A673 (cell line): ENCODE data around the gene CYP8B1. TPM values are rescaled to one million over a fixed set of nuclear protein-coding genes. Genes with fewer than 3 reads are reported as not detected.

Experiments
- BruUV-seq: library from RNA; stranded (reverse); fragments of 400-500 nt; replicated peaks from 2 replicates; lab custom pipeline; 2021; lab: Mats Ljungman, UMichigan
- CTCF ChIA-PET: fragments of 300-600 bp; sonication (Branson Sonifier 250); formaldehyde crosslinking; loops from one replicate; lab custom pipeline; 2022; ENCODE audit warnings: antibody characterized with exemption; lab: Charles Lee
- POLR2A ChIA-PET: fragments of 300-600 bp; sonication (Branson Sonifier 250); formaldehyde crosslinking; loops from one replicate; lab custom pipeline; 2022; ENCODE audit warnings: antibody characterized with exemption; ENCODE audit not compliant: low non-redundant PET; lab: Charles Lee
- DNase-seq: peaks from one replicate; pipeline ENCODE4 v3.0.0-alpha.2; 2015; ENCODE audit warnings: low spot score
- H3K27ac ChIP-seq: fragments of 200-600 bp; sonication (generic); 2 replicates; pipeline ENCODE4 v1.5.1; 2016; ENCODE audit warnings: mixed run types, low read depth, mild to moderate bottlenecking, mixed read lengths, antibody characterized with exemption, low read length; ENCODE audit not compliant: poor library complexity, severe bottlenecking
- H3K27me3 ChIP-seq: fragments of 200-600 bp; sonication (generic); replicated peaks from 2 replicates; pipeline ENCODE4 v1.6.1; 2017; ENCODE audit warnings: mixed run types, low read depth, mild to moderate bottlenecking, mixed read lengths, antibody characterized with exemption, low read length; ENCODE audit not compliant: insufficient read depth, poor library complexity
- H3K36me3 ChIP-seq: fragments of 200-600 bp; sonication (generic); 2 replicates; pipeline ENCODE4 v1.6.1; 2016; ENCODE audit warnings: mixed run types, mild to moderate bottlenecking, mixed read lengths, antibody characterized with exemption, low read length; ENCODE audit not compliant: insufficient read depth, poor library complexity, severe bottlenecking
- H3K4me1 ChIP-seq: fragments of 200-600 bp; sonication (generic); 2 replicates; pipeline ENCODE4 v1.6.1; 2017; ENCODE audit warnings: mixed run types, mild to moderate bottlenecking, mixed read lengths, antibody characterized with exemption, low read length; ENCODE audit not compliant: insufficient read depth, poor library complexity, severe bottlenecking
- H3K4me3 ChIP-seq: fragments of 200-600 bp; sonication (generic); 2 replicates; pipeline ENCODE4 v1.5.1; 2016; ENCODE audit warnings: low read depth, mixed run types, mild to moderate bottlenecking, mixed read lengths, low read length; ENCODE audit not compliant: poor library complexity, severe bottlenecking
- H3K9me3 ChIP-seq: fragments of 200-600 bp; sonication (generic); 2 replicates; pipeline ENCODE4 v1.6.1; 2016; ENCODE audit warnings: mixed run types, low read depth, mild to moderate bottlenecking, mixed read lengths, antibody characterized with exemption, low read length; ENCODE audit not compliant: poor library complexity, severe bottlenecking
- CTCF ChIP-seq: fragments of 300-800, 200-600 bp; sonication (generic); conservative IDR thresholded peaks from 2 replicates; pipeline ENCODE4 v1.5.1; 2017; ENCODE audit warnings: low read depth, mild to moderate bottlenecking, antibody characterized with exemption, low read length, moderate library complexity, mixed read lengths
- EZH2 ChIP-seq: fragments of 200-600 bp; sonication (generic); IDR thresholded peaks from 2 replicates; pipeline ENCODE4 v1.6.1; 2017; ENCODE audit warnings: borderline replicate concordance, low read depth, mild to moderate bottlenecking, mixed read lengths, antibody characterized with exemption, low read length; ENCODE audit not compliant: poor library complexity, severe bottlenecking
- intact Hi-C: fragments of 100-400 bp; cut with micrococcal nuclease; formaldehyde crosslinking; loops from one replicate; pipeline ENCODE4 v1.10.0; 2022; ENCODE audit not compliant: unreplicated experiment
- total RNA-seq: library from RNA; stranded (reverse); gene quantifications from 2 replicates; pipeline ENCODE4 v1.2.3, GENCODE V29; 2021

CYP8B1 gene
- total RNA-seq, 1 experiment from 2014 or later: not detected

DNA sequence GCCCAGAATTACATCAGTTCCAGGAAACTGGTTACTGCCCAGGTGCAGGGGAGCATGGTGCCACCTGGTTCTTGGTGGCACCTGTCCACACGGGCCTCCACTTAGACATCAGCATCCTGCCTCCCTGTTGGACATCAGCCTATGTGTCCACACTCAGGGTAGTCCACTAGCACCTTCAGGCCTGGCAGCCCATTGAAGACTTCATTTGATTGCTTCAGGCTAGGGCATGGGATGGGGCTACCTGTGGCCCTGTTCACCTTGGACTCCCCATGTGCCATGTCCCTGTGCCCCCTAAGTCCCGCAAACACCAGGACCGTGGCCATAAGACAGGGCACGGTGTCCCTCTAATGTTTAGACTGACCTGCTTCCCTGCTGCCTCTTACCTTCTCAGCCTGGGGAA is 30.9 kb downstream of the CYP8B1 start:
- POLR2A ChIA-PET: no interaction called here
- no peak for DNase-seq
- intact Hi-C loops: no loop called here
- no peak overlapping the region for H3K4me3 ChIP-seq
- H3K27me3 ChIP-seq: no peaks in the 10 kb centered on the region
- H3K9me3 ChIP-seq: no peaks in the 10 kb centered on the region
- no TSS peak for BruUV-seq
- no peak for TF ChIP-seq CTCF
- no peak for TF ChIP-seq EZH2
- CTCF ChIA-PET: no interaction called here
- H3K4me1 ChIP-seq: no peaks in the 10 kb centered on the region
- no peaks in the 10 kb centered on the region for H3K36me3 ChIP-seq
- H3K27ac ChIP-seq: no peak overlapping the region

- intact Hi-C loops: no loop called here
- ChIA-PET POLR2A (no interaction called here), CTCF (no interaction called here)
Observed at GRCh38 chr3:42844412-42844713, 31.3 kb downstream of the CYP8B1 start.

DNA sequence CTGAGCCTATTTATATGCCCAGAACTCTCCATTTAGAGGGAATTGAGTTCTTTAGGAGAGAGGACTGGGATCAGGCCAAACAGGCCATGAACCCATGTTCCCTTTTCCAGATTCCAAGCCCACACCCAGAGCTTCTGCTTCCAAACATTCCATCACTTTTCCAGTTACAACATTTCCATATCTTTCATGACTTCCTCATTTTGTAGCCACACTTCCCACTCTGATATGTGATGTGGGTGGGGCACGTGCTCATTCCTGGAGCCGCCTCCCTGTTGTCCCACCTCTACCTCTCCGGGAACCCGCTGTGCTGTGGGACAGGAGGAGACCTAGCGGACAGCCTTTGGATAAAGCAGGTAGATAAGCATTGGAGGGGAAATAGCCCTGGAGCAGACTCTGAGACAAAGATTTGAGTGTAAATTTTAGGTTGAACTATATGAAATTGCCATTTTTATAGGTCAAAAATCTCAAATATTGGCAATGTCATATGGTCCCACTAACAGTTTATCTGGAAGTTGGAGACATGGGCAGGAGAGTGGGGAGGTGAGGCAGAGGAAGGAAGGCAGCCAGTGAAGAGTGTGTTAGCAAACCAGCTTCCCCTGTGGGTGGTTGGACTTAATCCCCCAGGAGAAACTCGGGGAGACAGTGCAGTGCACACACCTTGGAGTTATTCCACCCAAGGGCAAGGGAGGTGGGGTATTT is 31.8 kb downstream of the CYP8B1 start:
- BruUV-seq: no TSS peak
- POLR2A ChIA-PET: no interaction called here
- Histone ChIP-seq H3K36me3 (no peaks in the 10 kb centered on the region), H3K9me3 (no peaks in the 10 kb centered on the region), H3K4me3 (no peak overlapping the region), H3K27me3 (no peaks in the 10 kb centered on the region), H3K4me1 (no peaks in the 10 kb centered on the region), H3K27ac (no peak overlapping the region)
- TF ChIP-seq CTCF: no peak
- TF ChIP-seq EZH2: no peak
- no peak for DNase-seq
- intact Hi-C loops: no loop called here
- CTCF ChIA-PET: no interaction called here

More at GRCh38 chr3:42844412-42844713, 31.3 kb downstream of the CYP8B1 start:
- Histone ChIP-seq H3K27ac (no peak overlapping the region), H3K4me3 (no peak overlapping the region), H3K27me3 (no peaks in the 10 kb centered on the region), H3K4me1 (no peaks in the 10 kb centered on the region), H3K36me3 (no peaks in the 10 kb centered on the region), H3K9me3 (no peaks in the 10 kb centered on the region)
- BruUV-seq: no TSS peak
- no peak for DNase-seq
- no peak for TF ChIP-seq CTCF
- no peak for TF ChIP-seq EZH2
